Sigmoid colon (tissue), 7 donors: ENCODE measurements around the gene FAM50A. TPM values are rescaled to one million over a fixed set of nuclear protein-coding genes. Genes with fewer than 3 reads are reported as not detected.

Source experiments
- DNase-seq: peaks from one replicate; pipeline ENCODE4 v3.0.0-alpha.2; 2019
- H3K27ac ChIP-seq, 4 donors: fragments of 200-600 bp; sonication (generic); one replicate each; pipeline ENCODE4 v1.5.1; 2016 to 2019; ENCODE audit warnings: mild to moderate bottlenecking in 1 of 4
- H3K27me3 ChIP-seq, 3 donors: fragments of 200-600 bp; sonication (generic); one replicate each; pipeline ENCODE4 v1.5.1; 2019; ENCODE audit warnings: mild to moderate bottlenecking in 1 of 3
- H3K36me3 ChIP-seq, 4 donors: fragments of 200-600 bp; sonication (generic); one replicate each; pipeline ENCODE4 v1.5.1; 2016 to 2019
- H3K4me1 ChIP-seq, 4 donors: fragments of 200-600 bp; sonication (generic); one replicate each; pipeline ENCODE4 v1.5.1; 2017 to 2019
- H3K4me3 ChIP-seq, 4 donors: fragments of 200-600 bp; sonication (generic); one replicate each; pipeline ENCODE4 v1.5.1; 2017 to 2019; ENCODE audit warnings: mild to moderate bottlenecking in 2 of 4, moderate library complexity in 1 of 4
- H3K9me3 ChIP-seq, 4 donors: fragments of 200-600 bp in 3 of 4; sonication (generic) in 3 of 4; one replicate each; pipeline versions ENCODE4 v1.5.1 to v1.6.1; 2013 to 2019
- EP300 ChIP-seq, 4 donors: sonication (generic); formaldehyde crosslinking; IDR thresholded peaks; one replicate each; pipeline ENCODE4 v1.6.1; 2017; ENCODE audit warnings: antibody characterized with exemption in 4 of 4
- POLR2A ChIP-seq, 2 donors: fragments of 450-650 bp; IDR thresholded peaks; one replicate each; pipeline ENCODE4 v1.6.1; 2016; ENCODE audit warnings: antibody characterized with exemption in 2 of 2, mild to moderate bottlenecking in 2 of 2, moderate library complexity in 2 of 2
- POLR2AphosphoS5 ChIP-seq, 4 donors: sonication (generic); formaldehyde crosslinking; IDR thresholded peaks; one replicate each; pipeline ENCODE4 v1.6.1; 2017; ENCODE audit warnings: antibody characterized with exemption in 4 of 4
- WGBS, 2 donors: extraction: QIAGEN DNeasy Blood & Tissue Kit; methylation state at CpG; one replicate each; pipeline ENCODE4 v1.1.7; 2013; 5-methylcytosine and 5-hydroxymethylcytosine counted together
- intact Hi-C: fragments of 100-400 bp; cut with DNase I; formaldehyde crosslinking; loops from one replicate; pipeline ENCODE4 v1.15.1; 2023
- polyA plus RNA-seq, 3 donors: library from polyadenylated mRNA; stranded (reverse); fragments of 200-250 nt; gene quantifications; one replicate each; pipeline ENCODE4 v1.2.3, GENCODE V29; 2013
- total RNA-seq, 4 donors: library from RNA; depleted of rRNA; stranded (reverse); fragments of >200 nt; gene quantifications; one replicate each; pipeline ENCODE4 v1.1.0, GENCODE V29; 2016
- TF ChIP-seq, protein P1 (sequence below), 4 experiments: fragments of 450-650 bp in 3 of 4; fragments of 200-600 bp in 1 of 4; IDR thresholded peaks; one replicate each; pipeline ENCODE4 v1.5.1; 2016 to 2019; ENCODE audit warnings: antibody characterized with exemption in 4 of 4, mild to moderate bottlenecking in 3 of 4, moderate library complexity in 2 of 4
- donor health status: healthy with polysubstance abuse.
- donor health status: Bipolar disorder and iron deficiency.
- donor health status: healthy.

FAM50A gene
- total and polyA plus RNA-seq, 7 donors, result 40.5 to 85.1 (median 61.9) TPM

DNA sequence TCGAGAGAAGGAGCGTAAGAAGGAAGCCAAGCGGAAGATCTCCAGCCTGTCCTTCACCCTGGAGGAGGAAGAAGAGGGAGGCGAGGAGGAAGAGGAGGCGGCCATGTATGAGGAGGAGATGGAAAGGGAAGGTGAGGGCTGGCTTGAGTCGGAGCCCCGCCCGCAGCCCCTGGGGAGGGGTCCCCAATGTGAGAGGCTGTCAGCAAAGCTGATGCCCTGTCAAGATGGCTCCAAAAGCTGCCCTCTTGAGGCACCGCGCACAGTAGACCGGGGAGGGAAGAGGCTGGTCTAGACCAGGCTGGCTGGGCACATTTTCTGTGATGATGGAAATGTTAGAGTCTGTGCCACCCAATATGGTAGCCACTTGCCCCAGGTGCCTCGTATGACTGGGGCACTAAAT lies 2.5 kb downstream of the FAM50A start:
- intact Hi-C loops, result no loop called here
- H3K27ac ChIP-seq, result no peak overlapping the region
- 94 to 96% methylated on average over 12 of the region's 12 CpGs for WGBS, 2 donors
- H3K4me3 ChIP-seq, result no peak overlapping the region
- TF ChIP-seq POLR2AphosphoS5 (IDR thresholded peaks at IDR 0.05) (no peak), POLR2A (IDR thresholded peaks at IDR 0.05) (no peak), EP300 (IDR thresholded peaks at IDR 0.05) (no peak)
- TF ChIP-seq, protein P1, sequence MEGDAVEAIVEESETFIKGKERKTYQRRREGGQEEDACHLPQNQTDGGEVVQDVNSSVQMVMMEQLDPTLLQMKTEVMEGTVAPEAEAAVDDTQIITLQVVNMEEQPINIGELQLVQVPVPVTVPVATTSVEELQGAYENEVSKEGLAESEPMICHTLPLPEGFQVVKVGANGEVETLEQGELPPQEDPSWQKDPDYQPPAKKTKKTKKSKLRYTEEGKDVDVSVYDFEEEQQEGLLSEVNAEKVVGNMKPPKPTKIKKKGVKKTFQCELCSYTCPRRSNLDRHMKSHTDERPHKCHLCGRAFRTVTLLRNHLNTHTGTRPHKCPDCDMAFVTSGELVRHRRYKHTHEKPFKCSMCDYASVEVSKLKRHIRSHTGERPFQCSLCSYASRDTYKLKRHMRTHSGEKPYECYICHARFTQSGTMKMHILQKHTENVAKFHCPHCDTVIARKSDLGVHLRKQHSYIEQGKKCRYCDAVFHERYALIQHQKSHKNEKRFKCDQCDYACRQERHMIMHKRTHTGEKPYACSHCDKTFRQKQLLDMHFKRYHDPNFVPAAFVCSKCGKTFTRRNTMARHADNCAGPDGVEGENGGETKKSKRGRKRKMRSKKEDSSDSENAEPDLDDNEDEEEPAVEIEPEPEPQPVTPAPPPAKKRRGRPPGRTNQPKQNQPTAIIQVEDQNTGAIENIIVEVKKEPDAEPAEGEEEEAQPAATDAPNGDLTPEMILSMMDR (IDR thresholded peaks at IDR 0.05), result no peak
- no peaks in the 10 kb centered on the region for H3K9me3 ChIP-seq
- peaks cover 8 to 48% (median 21%) of the 10 kb centered on the region in 4 donors for H3K36me3 ChIP-seq
- H3K27me3 ChIP-seq, result no peaks in the 10 kb centered on the region
- peaks cover 0 to 30% (median 19%) of the 10 kb centered on the region in 4 donors for H3K4me1 ChIP-seq
- DNase-seq, result no peak

DNA sequence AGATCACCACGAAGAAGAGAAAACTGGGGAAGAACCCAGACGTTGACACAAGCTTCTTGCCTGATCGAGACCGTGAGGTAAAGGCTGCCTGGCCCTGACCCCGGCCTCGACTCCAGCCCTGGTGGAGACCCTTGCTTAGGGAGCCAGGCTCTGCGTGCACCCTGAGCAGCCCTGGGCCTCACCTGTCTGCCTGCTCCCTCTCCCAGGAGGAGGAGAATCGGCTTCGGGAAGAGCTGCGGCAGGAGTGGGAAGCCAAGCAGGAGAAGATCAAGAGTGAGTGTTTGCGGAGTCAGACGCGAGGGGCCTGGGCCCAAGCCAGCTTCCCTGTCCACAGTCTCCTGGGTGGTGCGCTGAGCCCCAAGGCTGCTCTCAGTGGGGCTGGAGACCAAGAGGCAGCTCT lies 4.5 kb downstream of the FAM50A start:
- TF ChIP-seq, protein P1 (IDR thresholded peaks at IDR 0.05), result no peak
- no peak for TF ChIP-seq POLR2A (IDR thresholded peaks at IDR 0.05)
- TF ChIP-seq POLR2AphosphoS5 (IDR thresholded peaks at IDR 0.05), result no peak
- no peak for TF ChIP-seq EP300 (IDR thresholded peaks at IDR 0.05)
- intact Hi-C loops, result no loop called here
- WGBS, 2 donors, result 95% methylated on average over 14 of the region's 14 CpGs
- no peaks in the 10 kb centered on the region for H3K9me3 ChIP-seq
- DNase-seq, result no peak
- H3K36me3 ChIP-seq, result peaks cover 5 to 34% (median 14%) of the 10 kb centered on the region in 4 donors
- no peaks in the 10 kb centered on the region for H3K27me3 ChIP-seq
- H3K4me1 ChIP-seq, result peaks cover 0 to 27% (median 16%) of the 10 kb centered on the region in 4 donors
- no peak overlapping the region for H3K4me3 ChIP-seq
- H3K27ac ChIP-seq, result no peak overlapping the region

DNA sequence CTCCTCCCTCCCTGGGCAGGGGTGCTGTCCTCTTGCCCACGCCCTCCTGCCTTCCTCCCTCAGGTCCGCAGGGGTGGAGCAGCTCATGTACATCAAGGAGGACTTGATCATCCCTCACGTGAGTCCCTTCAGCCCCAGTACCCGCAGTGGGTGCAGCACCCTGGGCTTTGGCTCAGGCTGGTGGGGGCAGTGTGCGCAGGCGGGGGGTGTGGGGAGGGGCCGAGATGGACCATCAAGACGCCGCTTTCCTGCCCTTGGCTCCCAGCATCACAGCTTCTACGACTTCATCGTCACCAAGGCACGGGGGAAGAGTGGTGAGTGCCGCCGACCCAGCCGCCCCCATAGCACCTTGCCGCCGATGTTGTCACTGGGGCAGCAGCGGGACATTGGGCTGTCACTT lies 5.7 kb downstream of the FAM50A start:
- 94 to 96% methylated on average over 18 of the region's 18 CpGs for WGBS, 2 donors
- intact Hi-C loops, result no loop called here
- Histone ChIP-seq H3K4me3 (no peak overlapping the region), H3K4me1 (peaks cover 0 to 19% (median 12%) of the 10 kb centered on the region in 4 donors), H3K27ac (no peak overlapping the region), H3K36me3 (peaks cover 5 to 34% (median 14%) of the 10 kb centered on the region in 4 donors), H3K9me3 (no peaks in the 10 kb centered on the region), H3K27me3 (no peaks in the 10 kb centered on the region)
- no peak for DNase-seq
- TF ChIP-seq POLR2A (IDR thresholded peaks at IDR 0.05) (no peak), EP300 (IDR thresholded peaks at IDR 0.05) (no peak), POLR2AphosphoS5 (IDR thresholded peaks at IDR 0.05) (no peak)
- TF ChIP-seq, protein P1 (IDR thresholded peaks at IDR 0.05), result no peak

DNA sequence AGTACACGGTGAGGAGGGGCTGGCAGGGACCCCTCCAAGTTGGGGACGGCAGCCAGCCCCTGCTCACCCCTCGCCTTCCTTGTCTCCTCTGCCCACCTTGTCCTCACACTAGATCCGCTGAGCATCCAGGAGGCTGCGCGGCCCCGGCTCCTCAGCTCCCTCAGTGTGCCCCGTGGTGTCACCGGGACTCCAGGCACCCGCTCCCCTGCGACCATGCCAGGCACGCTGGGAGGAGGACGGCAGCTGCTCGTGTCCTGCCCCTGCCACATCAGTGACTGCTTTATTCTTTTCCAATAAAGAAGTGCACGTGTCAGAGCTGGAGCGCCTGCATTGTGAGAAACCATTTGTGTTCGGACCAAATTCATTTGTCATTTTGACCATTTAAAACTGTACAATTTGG lies 6.4 kb downstream of the FAM50A start:
- Histone ChIP-seq H3K27me3 (no peaks in the 10 kb centered on the region), H3K9me3 (no peaks in the 10 kb centered on the region), H3K4me3 (no peak overlapping the region), H3K4me1 (peaks cover 0 to 13% (median 5%) of the 10 kb centered on the region in 4 donors), H3K36me3 (peaks cover 5 to 34% (median 14%) of the 10 kb centered on the region in 4 donors), H3K27ac (no peak overlapping the region)
- DNase-seq, result no peak
- intact Hi-C loops, result no loop called here
- WGBS, 2 donors, result 95 to 96% methylated on average over 17 of the region's 17 CpGs
- TF ChIP-seq POLR2AphosphoS5 (IDR thresholded peaks at IDR 0.05), result no peak

DNA sequence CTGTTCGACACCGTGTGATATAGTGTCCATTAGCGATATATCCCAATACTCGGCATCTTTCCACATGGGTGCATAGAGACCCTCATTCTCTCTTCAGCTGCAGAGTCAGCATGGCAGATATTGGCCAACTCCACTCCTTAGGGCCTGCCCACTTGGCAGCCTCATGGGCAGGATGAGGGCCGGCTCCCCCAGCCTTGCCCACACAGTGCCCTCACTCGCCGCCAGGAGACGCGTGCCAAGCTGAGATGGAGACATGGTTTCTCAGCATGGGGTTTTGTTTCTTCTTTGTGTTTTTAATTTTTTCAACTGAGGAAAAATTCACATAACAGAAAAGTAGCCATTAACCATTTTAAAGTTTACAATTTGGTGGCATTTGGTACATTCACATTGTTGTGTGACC lies 8.9 kb downstream of the FAM50A start:
- Histone ChIP-seq H3K36me3 (peaks cover 5 to 32% (median 14%) of the 10 kb centered on the region in 4 donors), H3K27ac (no peak overlapping the region), H3K27me3 (no peaks in the 10 kb centered on the region), H3K4me3 (no peak overlapping the region), H3K9me3 (no peaks in the 10 kb centered on the region), H3K4me1 (no peaks in the 10 kb centered on the region)
- TF ChIP-seq POLR2AphosphoS5 (IDR thresholded peaks at IDR 0.05), result no peak
- TF ChIP-seq POLR2A (IDR thresholded peaks at IDR 0.05), result no peak
- TF ChIP-seq, protein P1 (IDR thresholded peaks at IDR 0.05), result no peak
- no peak for TF ChIP-seq EP300 (IDR thresholded peaks at IDR 0.05)
- DNase-seq, result no peak
- intact Hi-C loops, result no loop called here
- 95 to 97% methylated on average over 9 of the region's 9 CpGs for WGBS, 2 donors
